HepG2 (cell line): ENCODE results near the gene NABP1. TPM values are rescaled to one million over a fixed set of nuclear protein-coding genes. Genes with fewer than 3 reads are reported as not detected.

Source experiments
- CCDC6 ChIP-seq: sonication (generic); formaldehyde crosslinking; IDR thresholded peaks from 2 replicates; pipeline ENCODE4 v1.8.1; 2022; ENCODE audit warnings: mild to moderate bottlenecking, missing genetic modification reagents, moderate library complexity
- CREB1 ChIP-seq, 2 experiments: fragments of 450-650 bp in 1 of 2; IDR thresholded peaks; 2 replicates each; pipeline ENCODE4 v1.6.1; 2016 to 2017; ENCODE audit warnings: control low read depth in 1 of 2, mild to moderate bottlenecking in 1 of 2, missing compliant biosample characterization in 1 of 2, missing genetic modification characterization in 1 of 2
- FOXP4 ChIP-seq: sonication (generic); formaldehyde crosslinking; IDR thresholded peaks from 2 replicates; pipeline ENCODE4 v1.4.0; 2020; ENCODE audit warnings: missing genetic modification reagents
- HNF1B ChIP-seq: sonication (generic); formaldehyde crosslinking; IDR thresholded peaks from 2 replicates; pipeline ENCODE4 v1.5.1; 2020; ENCODE audit warnings: mild to moderate bottlenecking, moderate library complexity, missing genetic modification reagents
- IKZF1 ChIP-seq: fragments of 450-650 bp; IDR thresholded peaks from 2 replicates; pipeline ENCODE4 v1.7.1; 2016
- ISX ChIP-seq: sonication (generic); formaldehyde crosslinking; conservative IDR thresholded peaks from 2 replicates; pipeline ENCODE4 v1.5.0; 2020; ENCODE audit warnings: missing genetic modification reagents
- MAX ChIP-seq: IDR thresholded peaks from 2 replicates; pipeline ENCODE4 v1.6.1; 2012; ENCODE audit warnings: inconsistent platforms
- MBNL3 ChIP-seq: fragments of 250-450 bp; sonication (Bioruptor Pico); conservative IDR thresholded peaks from 2 replicates; pipeline ENCODE4 v1.8.0; 2022; ENCODE audit warnings: mild to moderate bottlenecking, inconsistent platforms
- MIER2 ChIP-seq: IDR thresholded peaks from 2 replicates; pipeline ENCODE4 v1.6.1; 2016; ENCODE audit warnings: missing biosample characterization, missing genetic modification reagents
- NFE2L1 ChIP-seq: sonication (generic); formaldehyde crosslinking; IDR thresholded peaks from 2 replicates; pipeline ENCODE4 v1.4.0; 2020; ENCODE audit warnings: missing genetic modification reagents, mild to moderate bottlenecking, borderline replicate concordance
- NKX3-1 ChIP-seq: sonication (generic); formaldehyde crosslinking; IDR thresholded peaks from 2 replicates; pipeline ENCODE4 v1.5.0; 2020; ENCODE audit warnings: missing genetic modification reagents
- PHF21A ChIP-seq: sonication (generic); formaldehyde crosslinking; IDR thresholded peaks from 2 replicates; pipeline ENCODE4 v1.5.0; 2020; ENCODE audit warnings: mild to moderate bottlenecking, missing genetic modification reagents
- PHF5A ChIP-seq: IDR thresholded peaks from one replicate; pipeline ENCODE4 v1.6.1; 2018; ENCODE audit warnings: low read depth, missing genetic modification reagents; ENCODE audit not compliant: unreplicated experiment
- PITX1 ChIP-seq: sonication (generic); formaldehyde crosslinking; IDR thresholded peaks from 2 replicates; pipeline ENCODE4 v1.5.1; 2020; ENCODE audit warnings: mild to moderate bottlenecking, missing genetic modification reagents
- PRMT3 ChIP-seq: sonication (generic); formaldehyde crosslinking; IDR thresholded peaks from 2 replicates; pipeline ENCODE4 v1.8.1; 2022; ENCODE audit warnings: low read depth, mild to moderate bottlenecking, moderate library complexity, missing genetic modification reagents, borderline replicate concordance
- TFAP4 ChIP-seq: sonication (generic); IDR thresholded peaks from 2 replicates; pipeline ENCODE4 v1.6.1; 2016; ENCODE audit warnings: low read depth, borderline replicate concordance
- TP53 ChIP-seq: sonication (generic); formaldehyde crosslinking; conservative IDR thresholded peaks from 2 replicates; pipeline ENCODE4 v1.4.0; 2020; ENCODE audit warnings: missing genetic modification reagents
- ZFP41 ChIP-seq: sonication (generic); formaldehyde crosslinking; IDR thresholded peaks from 2 replicates; pipeline ENCODE4 v1.4.0; 2020; ENCODE audit warnings: mild to moderate bottlenecking, missing genetic modification reagents, borderline replicate concordance
- ZGPAT ChIP-seq: IDR thresholded peaks from 2 replicates; pipeline ENCODE4 v1.6.1; 2016; ENCODE audit warnings: mild to moderate bottlenecking
- ZNF414 ChIP-seq: sonication (generic); formaldehyde crosslinking; IDR thresholded peaks from 2 replicates; pipeline ENCODE4 v1.5.0; 2020; ENCODE audit warnings: missing genetic modification reagents
- ZNF816 ChIP-seq: sonication (generic); formaldehyde crosslinking; IDR thresholded peaks from 2 replicates; pipeline ENCODE4 v1.8.0; 2022; ENCODE audit warnings: missing genetic modification reagents, mild to moderate bottlenecking, borderline replicate concordance
- polyA plus RNA-seq, 8 experiments: library from polyadenylated mRNA; depleted of rRNA in 3 of 8; stranded (reverse) in 7 of 8; unstranded in 1 of 8; fragments of >200 nt; fragmentation: Illumina TruSeq in 4 of 8; extraction: Trizol in 4 of 8; gene quantifications; 2 replicates each; pipeline versions ENCODE4 v1.2.1 to v1.2.3, GENCODE V29; 2011 to 2016; ENCODE audit warnings: low read depth in 4 of 8, missing spikeins in 1 of 8, mixed read lengths in 1 of 8; ENCODE audit not compliant: insufficient read depth in 1 of 8
- total RNA-seq, 5 experiments: library from RNA; depleted of rRNA; stranded (reverse); fragments of >200 nt; fragmentation: Illumina TruSeq; extraction: Trizol; gene quantifications; 2 replicates each; pipeline ENCODE4 v1.2.3, GENCODE V29; 2016; ENCODE audit warnings: low read depth in 1 of 5

The NABP1 gene
- total and polyA plus RNA-seq, 2 of the 13 experiments (the other 11 are each of a cell fraction or from before 2014, with no cell fraction given) = 14.9 to 19.8 TPM

- TF ChIP-seq FOXP4 (CRISPR knock-in tag) (peak; percentile 69), CREB1 (IDR thresholded peaks at IDR 0.05) (no peak), CREB1 (CRISPR knock-in tag; IDR thresholded peaks at IDR 0.05) (0 out of 2 replicates have a peak, but pooled peaks have one; percentile 6), CCDC6 (CRISPR knock-in tag) (no peak), PHF21A (CRISPR knock-in tag) (peak; percentile 30; the same call in 1 of the 2 replicates), TFAP4 (peak; percentile 46; the same call in 1 of the 2 replicates), ZNF816 (0 out of 2 replicates have a peak, but pooled peaks have one; percentile 41), PITX1 (CRISPR knock-in tag) (peak; percentile 36), MIER2 (no peak), ZNF414 (CRISPR knock-in tag) (no peak), NFE2L1 (no peak), PRMT3 (CRISPR knock-in tag) (no peak), MAX (peak; percentile 4; the same call in 1 of the 2 replicates), ZFP41 (CRISPR knock-in tag) (no peak), MBNL3 (CRISPR knock-in tag) (no peak), TP53 (no peak), ZGPAT (peak; percentile 11; the same call in 1 of the 2 replicates), PHF5A (CRISPR knock-in tag) (no peak), HNF1B (CRISPR knock-in tag) (0 out of 2 replicates have a peak, but pooled peaks have one; percentile 21), IKZF1 (no peak), ISX (CRISPR knock-in tag) (no peak), NKX3-1 (CRISPR knock-in tag) (peak; percentile 11; the same call in 1 of the 2 replicates)
Measured at GRCh38 chr2:191638079-191638801, 39.7 kb upstream of the NABP1 start (continued).
